Astrocyte (in vitro differentiated cells and primary cell): ENCODE measurements around the gene EPB41. TPM values are rescaled to one million over a fixed set of nuclear protein-coding genes. Genes with fewer than 3 reads are reported as not detected.

ENCODE experiments used
- DNase-seq: peaks from one replicate; pipeline ENCODE4 v3.0.0-alpha.2; 2010; ENCODE audit warnings: low read depth
- FAIRE-seq: peaks from 2 replicates; lab custom pipeline; 2011; peaks lifted over from hg19 to GRCh38; lab: Jason Lieb, UNC
- H2AFZ ChIP-seq: 2 replicates; pipeline ENCODE4 v1.6.0; 2012; ENCODE audit warnings: low read depth, low read length, inconsistent platforms
- H3K27ac ChIP-seq: 2 replicates; pipeline ENCODE4 v1.5.1; 2011; ENCODE audit warnings: low read depth, low read length, inconsistent platforms
- H3K27me3 ChIP-seq: 2 replicates; pipeline ENCODE4 v1.6.0; 2011; ENCODE audit warnings: low read length, inconsistent platforms; ENCODE audit not compliant: insufficient read depth
- H3K36me3 ChIP-seq: 2 replicates; pipeline ENCODE4 v1.5.1; 2011; ENCODE audit warnings: low read length, inconsistent platforms; ENCODE audit not compliant: insufficient read depth
- H3K4me1 ChIP-seq: 2 replicates; pipeline ENCODE4 v1.5.1; 2011; ENCODE audit warnings: low read length, inconsistent platforms; ENCODE audit not compliant: insufficient read depth
- H3K4me2 ChIP-seq: 2 replicates; pipeline ENCODE4 v1.6.0; 2012; ENCODE audit warnings: low read length, inconsistent platforms
- H3K4me3 ChIP-seq: 2 replicates; pipeline ENCODE4 v1.5.1; 2011; ENCODE audit warnings: low read depth, mild to moderate bottlenecking, low read length, inconsistent platforms; ENCODE audit not compliant: insufficient read depth
- H3K79me2 ChIP-seq: 2 replicates; pipeline ENCODE4 v1.6.0; 2012; ENCODE audit warnings: mild to moderate bottlenecking, low read length, inconsistent platforms; ENCODE audit not compliant: insufficient read depth
- H3K9ac ChIP-seq: 2 replicates; pipeline ENCODE4 v1.6.0; 2012; ENCODE audit warnings: mild to moderate bottlenecking, low read length, inconsistent platforms
- H3K9me3 ChIP-seq: 2 replicates; pipeline ENCODE4 v1.5.1; 2012; ENCODE audit warnings: low read depth, mild to moderate bottlenecking, low read length, inconsistent platforms; ENCODE audit not compliant: insufficient read depth
- H4K20me1 ChIP-seq: 2 replicates; pipeline ENCODE4 v1.6.0; 2012; ENCODE audit warnings: low read length, inconsistent platforms; ENCODE audit not compliant: insufficient read depth
- H3K27ac Mint-ChIP-seq: one replicate; pipeline ENCODE4 v1.8.0; 2021; ENCODE audit warnings: mild to moderate bottlenecking, mixed read lengths; ENCODE audit not compliant: unreplicated experiment
- H3K27me3 Mint-ChIP-seq: one replicate; pipeline ENCODE4 v1.8.0; 2021; ENCODE audit warnings: low read depth, mixed read lengths; ENCODE audit not compliant: unreplicated experiment
- H3K36me3 Mint-ChIP-seq: one replicate; pipeline ENCODE4 v1.8.0; 2021; ENCODE audit warnings: low read depth, mixed read lengths; ENCODE audit not compliant: unreplicated experiment
- H3K4me1 Mint-ChIP-seq: one replicate; pipeline ENCODE4 v1.8.0; 2021; ENCODE audit warnings: low read depth, mixed read lengths; ENCODE audit not compliant: unreplicated experiment
- H3K4me3 Mint-ChIP-seq: one replicate; pipeline ENCODE4 v1.8.0; 2021; ENCODE audit warnings: mild to moderate bottlenecking, moderate library complexity, mixed read lengths; ENCODE audit not compliant: unreplicated experiment
- H3K9me3 Mint-ChIP-seq: one replicate; pipeline ENCODE4 v1.8.0; 2021; ENCODE audit warnings: mild to moderate bottlenecking, mixed read lengths; ENCODE audit not compliant: unreplicated experiment
- CTCF ChIP-seq: IDR thresholded peaks from 2 replicates; pipeline ENCODE4 v1.5.1; 2011; ENCODE audit warnings: low read depth, mild to moderate bottlenecking, inconsistent platforms, low read length, moderate library complexity; ENCODE audit not compliant: insufficient read depth
- EZH2 ChIP-seq: IDR thresholded peaks from 2 replicates; pipeline ENCODE4 v1.6.1; 2012; ENCODE audit warnings: mild to moderate bottlenecking, low read length, inconsistent platforms; ENCODE audit not compliant: insufficient read depth
- total RNA-seq: library from RNA; stranded (reverse); gene quantifications from 2 replicates; pipeline ENCODE4 v1.2.1, GENCODE V29; 2021

EPB41 gene
- total RNA-seq, 1 donor from 2014 or later = 13.9 TPM

GRCh38 chr1:28966617-28967016 is 52.2 kb downstream of the EPB41 start:
- H3K36me3 ChIP-seq = no peaks in the 10 kb centered on the region
- no peaks in the 10 kb centered on the region for H3K27me3 ChIP-seq
- no peaks in the 10 kb centered on the region for H4K20me1 ChIP-seq
- no peak overlapping the region for H3K4me2 ChIP-seq
- no peak overlapping the region for H3K9ac ChIP-seq
- no peak overlapping the region for H3K27ac ChIP-seq
- H3K79me2 ChIP-seq = no peaks in the 10 kb centered on the region
- no peaks in the 10 kb centered on the region for H3K9me3 ChIP-seq
- Mint-ChIP-seq H3K36me3 (no peaks in the 10 kb centered on the region), H3K27ac (no peak overlapping the region), H3K4me1 (no peaks in the 10 kb centered on the region), H3K27me3 (no peaks in the 10 kb centered on the region), H3K4me3 (no peak overlapping the region), H3K9me3 (no peaks in the 10 kb centered on the region)
- H2AFZ ChIP-seq = no peak overlapping the region
- no peak for FAIRE-seq
- TF ChIP-seq CTCF = no peak
- TF ChIP-seq EZH2 = no peak
- no peaks in the 10 kb centered on the region for H3K4me1 ChIP-seq
- no peak overlapping the region for H3K4me3 ChIP-seq
- no peak for DNase-seq

GRCh38 chr1:28971980-28972771 is 57.8 kb downstream of the EPB41 start:
- Histone ChIP-seq H3K27ac (peak overlapping the region; percentile 58), H3K4me2 (peak overlapping the region; percentile 49)
- H3K4me3 Mint-ChIP-seq = peak overlapping the region; percentile 20

More at GRCh38 chr1:28971980-28972771, 57.8 kb downstream of the EPB41 start:
- H3K4me3 ChIP-seq = no peak overlapping the region
- peaks cover 8% of the 10 kb centered on the region for H3K4me1 ChIP-seq
- H3K36me3 Mint-ChIP-seq = no peaks in the 10 kb centered on the region
- TF ChIP-seq CTCF (no peak), EZH2 (no peak)
- no peak overlapping the region for H3K9ac ChIP-seq
- H3K9me3 Mint-ChIP-seq = no peaks in the 10 kb centered on the region
- peaks cover 12% of the 10 kb centered on the region for H3K4me1 Mint-ChIP-seq
- H3K9me3 ChIP-seq = no peaks in the 10 kb centered on the region
- peak overlapping the region; percentile 98 for H3K27ac Mint-ChIP-seq
- H4K20me1 ChIP-seq = no peaks in the 10 kb centered on the region
- peak; percentile 92 for DNase-seq
- no peaks in the 10 kb centered on the region for H3K27me3 Mint-ChIP-seq
- no peaks in the 10 kb centered on the region for H3K27me3 ChIP-seq
- no peak for FAIRE-seq
- no peaks in the 10 kb centered on the region for H3K79me2 ChIP-seq
- no peak overlapping the region for H2AFZ ChIP-seq
- H3K36me3 ChIP-seq = no peaks in the 10 kb centered on the region
